Kidney (tissue), 14 donors: ENCODE measurements around the gene HNF4A. TPM values are rescaled to one million over a fixed set of nuclear protein-coding genes. Genes with fewer than 3 reads are reported as not detected.
"Not testable (repeated sequence)": the region's sequence is repeated elsewhere in the genome, so short reads cannot be mapped to it uniquely, and the experiment has no call there.

ENCODE experiments used
- DNase-seq, 5 donors: peaks; one replicate each; pipeline ENCODE4 v3.0.0-alpha.2; 2013 to 2020
- FAIRE-seq: peaks from 2 replicates; lab custom pipeline; 2012; peaks lifted over from hg19 to GRCh38; lab: Jason Lieb, UNC
- H3K27ac ChIP-seq, 2 donors: one replicate each; pipeline ENCODE4 v1.7.0; 2013; ENCODE audit warnings: low read depth in 2 of 2, low read length in 2 of 2, inconsistent platforms in 1 of 2
- H3K27me3 ChIP-seq: one replicate; pipeline ENCODE4 v1.7.1; 2013; ENCODE audit warnings: low read length, inconsistent platforms; ENCODE audit not compliant: control insufficient read depth, insufficient read depth
- H3K36me3 ChIP-seq, 3 donors: one replicate each; pipeline versions ENCODE4 v1.7.0 to v1.7.1; 2013; ENCODE audit warnings: low read length in 3 of 3, control low read depth in 1 of 3, inconsistent platforms in 1 of 3; ENCODE audit not compliant: insufficient read depth in 3 of 3, control insufficient read depth in 2 of 3
- H3K4me1 ChIP-seq, 3 donors: one replicate each; pipeline versions ENCODE4 v1.7.0 to v1.7.1; 2013; ENCODE audit warnings: low read length in 3 of 3, inconsistent platforms in 1 of 3, low read depth in 1 of 3; ENCODE audit not compliant: control insufficient read depth in 2 of 3, insufficient read depth in 2 of 3
- H3K4me3 ChIP-seq, 3 donors: one replicate each; pipeline versions ENCODE4 v1.7.0 to v1.8.1; 2013; ENCODE audit warnings: low read length in 3 of 3, control low read depth in 1 of 3, inconsistent platforms in 1 of 3
- H3K9ac ChIP-seq, 3 donors: one replicate each; pipeline versions ENCODE4 v1.7.0 to v1.7.1; 2013; ENCODE audit warnings: low read length in 3 of 3, control low read depth in 1 of 3, inconsistent platforms in 1 of 3
- H3K9me3 ChIP-seq, 3 donors: one replicate each; pipeline versions ENCODE4 v1.7.0 to v1.7.1; 2013; ENCODE audit warnings: low read length in 3 of 3, control low read depth in 1 of 3, inconsistent platforms in 1 of 3; ENCODE audit not compliant: control insufficient read depth in 2 of 3, insufficient read depth in 1 of 3
- intact Hi-C: fragments of 100-400 bp; cut with DNase I; formaldehyde crosslinking; loops from one replicate; pipeline ENCODE4 v1.11.1; 2022
- polyA plus RNA-seq: library from polyadenylated mRNA; stranded (reverse); fragments of 350-450 nt; fragmentation: Illumina TruSeq; extraction: RNeasy Lipid Tissue Mini Kit (QIAGEN cat#74804); gene quantifications from one replicate; pipeline ENCODE4 v1.2.3, GENCODE V29; 2014; ENCODE audit warnings: low read depth, low replicate concordance; ENCODE audit not compliant: insufficient read depth
- total RNA-seq: library from RNA; stranded (reverse); fragmentation: NEBNext Ultra II Directional; extraction: Animal tissue kit (Norgen Biotek cat#: 25700); gene quantifications from one replicate; pipeline ENCODE4 v1.2.1, GENCODE V29; 2021
- TF ChIP-seq, protein P1 (sequence below): IDR thresholded peaks from 3 replicates; pipeline ENCODE4 v1.5.1; 2012; ENCODE audit warnings: mild to moderate bottlenecking, moderate library complexity, borderline replicate concordance; ENCODE audit not compliant: insufficient read depth; ENCODE audit errors: extremely low read depth
- donor health status: control.
- donor health status: control.
- donor health status: control.
- donor health status: control.
- donor health status: control.
- donor health status: DM: yes; HTN: yes; CAD: no.
- donor health status: Normal renal cell carcinoma (clear cell type).

HNF4A gene
- total and polyA plus RNA-seq, 2 donors from 2014 or later = 26.0 to 42.1 TPM

DNA sequence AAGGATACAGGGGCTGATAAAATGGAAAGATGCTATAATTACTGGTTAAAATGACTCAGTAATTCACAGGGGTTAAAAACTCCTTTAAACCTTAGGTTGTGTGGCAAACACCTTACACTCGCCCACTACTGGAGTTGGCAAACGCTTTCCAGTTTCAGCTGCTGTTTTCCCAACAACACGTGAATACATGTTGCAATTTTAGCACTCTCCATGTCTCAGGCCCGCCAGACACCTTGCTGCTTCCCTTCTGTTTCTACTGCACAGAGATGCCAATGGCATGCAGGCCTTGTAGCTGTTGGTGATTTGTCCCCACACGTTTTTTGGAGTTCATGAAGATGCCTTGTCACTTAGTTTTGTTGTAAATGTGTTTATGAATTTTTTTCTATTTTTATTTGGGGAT lies 114.8 kb downstream of the HNF4A start:
- Histone ChIP-seq H3K9ac (no peak overlapping the region), H3K27ac (no peak overlapping the region), H3K9me3 (no peaks in the 10 kb centered on the region), H3K4me1 (peaks cover 0 to 3% (median 2%) of the 10 kb centered on the region in 3 donors), H3K4me3 (no peak overlapping the region), H3K27me3 (no peaks in the 10 kb centered on the region), H3K36me3 (no peaks in the 10 kb centered on the region)
- TF ChIP-seq, protein P1, sequence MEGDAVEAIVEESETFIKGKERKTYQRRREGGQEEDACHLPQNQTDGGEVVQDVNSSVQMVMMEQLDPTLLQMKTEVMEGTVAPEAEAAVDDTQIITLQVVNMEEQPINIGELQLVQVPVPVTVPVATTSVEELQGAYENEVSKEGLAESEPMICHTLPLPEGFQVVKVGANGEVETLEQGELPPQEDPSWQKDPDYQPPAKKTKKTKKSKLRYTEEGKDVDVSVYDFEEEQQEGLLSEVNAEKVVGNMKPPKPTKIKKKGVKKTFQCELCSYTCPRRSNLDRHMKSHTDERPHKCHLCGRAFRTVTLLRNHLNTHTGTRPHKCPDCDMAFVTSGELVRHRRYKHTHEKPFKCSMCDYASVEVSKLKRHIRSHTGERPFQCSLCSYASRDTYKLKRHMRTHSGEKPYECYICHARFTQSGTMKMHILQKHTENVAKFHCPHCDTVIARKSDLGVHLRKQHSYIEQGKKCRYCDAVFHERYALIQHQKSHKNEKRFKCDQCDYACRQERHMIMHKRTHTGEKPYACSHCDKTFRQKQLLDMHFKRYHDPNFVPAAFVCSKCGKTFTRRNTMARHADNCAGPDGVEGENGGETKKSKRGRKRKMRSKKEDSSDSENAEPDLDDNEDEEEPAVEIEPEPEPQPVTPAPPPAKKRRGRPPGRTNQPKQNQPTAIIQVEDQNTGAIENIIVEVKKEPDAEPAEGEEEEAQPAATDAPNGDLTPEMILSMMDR = no peak
- no peak for FAIRE-seq
- DNase-seq = no peak
- intact Hi-C loops = no loop called here

DNA sequence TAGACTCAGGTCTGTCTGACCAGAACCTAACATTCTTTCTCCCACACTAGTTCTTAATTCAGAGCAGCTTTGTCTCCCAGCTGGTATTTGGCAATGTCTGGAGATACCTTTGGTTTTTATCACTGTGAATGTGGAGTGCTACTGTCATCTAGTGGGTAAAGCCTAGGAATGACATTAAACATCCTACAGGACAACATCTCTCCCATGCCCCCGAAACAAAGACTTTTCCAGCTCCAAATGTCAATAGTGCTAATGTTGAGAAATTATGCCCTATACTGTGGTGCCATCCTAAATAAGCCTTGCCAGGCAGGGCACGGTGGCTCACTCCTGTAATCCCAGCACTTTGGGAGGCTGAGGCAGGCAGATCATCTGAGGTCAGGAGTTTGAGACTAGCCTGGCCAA lies 116.0 kb downstream of the HNF4A start:
- intact Hi-C loops = no loop called here
- H3K4me1 ChIP-seq = peaks cover 0 to 8% (median 4%) of the 10 kb centered on the region in 3 donors
- TF ChIP-seq, protein P1 = peak; percentile 62
- DNase-seq (peak in 2 of 5 donors; percentile 27 to 52), FAIRE-seq (no peak)
- no peak overlapping the region for H3K4me3 ChIP-seq
- no peaks in the 10 kb centered on the region for H3K27me3 ChIP-seq
- no peaks in the 10 kb centered on the region for H3K36me3 ChIP-seq
- H3K9ac ChIP-seq = no peak overlapping the region
- H3K27ac ChIP-seq = no peak overlapping the region
- no peaks in the 10 kb centered on the region for H3K9me3 ChIP-seq

DNA sequence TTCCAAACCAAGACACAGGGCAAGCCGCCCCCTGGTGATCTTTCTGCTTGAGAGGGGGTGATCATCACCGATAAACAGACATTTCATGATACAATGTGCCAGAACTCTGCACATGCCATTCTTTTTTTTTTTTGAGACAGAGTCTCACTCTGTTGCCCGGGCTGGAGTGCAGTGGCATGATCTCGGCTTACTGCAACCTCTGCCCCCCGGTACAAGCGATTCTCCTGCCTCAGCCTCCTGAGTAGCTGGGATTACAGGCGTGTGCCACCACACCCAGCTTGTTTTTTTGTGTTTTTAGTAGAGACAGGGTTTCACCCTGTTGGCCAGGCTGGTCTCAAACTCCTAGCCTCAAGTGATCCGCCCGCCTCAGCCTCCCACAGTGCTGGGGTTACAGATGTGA lies 116.8 kb downstream of the HNF4A start:
- intact Hi-C loops, H3K9me3 ChIP-seq: not testable (repeated sequence)

DNA sequence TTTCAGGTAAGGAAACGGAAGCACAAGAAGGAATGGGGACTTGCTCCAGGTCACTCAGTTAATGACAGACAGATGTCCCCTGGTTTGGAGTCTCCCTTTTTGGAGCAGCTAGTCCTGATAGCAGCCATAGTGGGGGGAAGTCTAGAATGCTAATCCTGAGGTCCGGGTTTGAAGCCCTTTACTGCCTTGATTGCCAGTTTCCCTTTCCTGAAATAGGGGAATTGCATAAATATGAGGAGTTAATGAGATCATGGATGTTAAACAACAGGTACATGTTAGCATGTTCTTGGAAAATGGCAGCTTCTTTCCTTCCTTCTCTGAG lies 119.8 kb downstream of the HNF4A start:
- Histone ChIP-seq H3K27me3 (no peaks in the 10 kb centered on the region), H3K9ac (peak overlapping the region; percentile 52 to 95 (median 88)), H3K9me3 (no peaks in the 10 kb centered on the region), H3K4me1 (peaks cover 0 to 12% (median 4%) of the 10 kb centered on the region in 3 donors), H3K36me3 (peaks cover 0 to under 1% (median 0%) of the 10 kb centered on the region in 3 donors), H3K4me3 (peak overlapping the region; percentile 72 to 96 (median 93)), H3K27ac (peak overlapping the region; percentile 61 to 81)
- DNase-seq = peak in 2 of 5 donors; percentile 10 to 33
- intact Hi-C loops = no loop called here
- no peak for FAIRE-seq
- TF ChIP-seq, protein P1 = no peak

More for the DNA sequence above, 116.8 kb downstream of the HNF4A start:
- not testable (repeated sequence) for H3K27ac ChIP-seq, H3K36me3 ChIP-seq, H3K27me3 ChIP-seq, H3K4me3 ChIP-seq, H3K9ac ChIP-seq, FAIRE-seq, DNase-seq
- H3K4me1 ChIP-seq = peaks cover 0 to 12% (median 4%) of the 10 kb centered on the region in 3 donors
